CD4-positive, alpha-beta T cell (primary cell): ENCODE results near the gene SFSWAP. TPM values are rescaled to one million over a fixed set of nuclear protein-coding genes. Genes with fewer than 3 reads are reported as not detected.

Experiments
- ATAC-seq: fragments of 200-7000 bp; cut with Tn5 transposase; one replicate; pipeline ENCODE4 v1.10.0; 2022; ENCODE audit warnings: mild to moderate bottlenecking; ENCODE audit not compliant: poor library complexity
- CTCF ChIA-PET: fragments of 350-600 bp; sonication (Branson Sonifier 250); formaldehyde crosslinking; loops from one replicate; lab custom pipeline; 2021; ENCODE audit warnings: antibody characterized with exemption, inconsistent platforms; lab: Charles Lee
- POLR2A ChIA-PET: fragments of 350-600 bp; sonication (Branson Sonifier 250); formaldehyde crosslinking; loops from one replicate; lab custom pipeline; 2021; ENCODE audit warnings: antibody characterized with exemption, inconsistent platforms; lab: Charles Lee
- DNase-seq, 14 experiments: peaks; one replicate each; pipeline ENCODE4 v3.0.0-alpha.2; 2013 to 2020; ENCODE audit warnings: mixed read lengths in 2 of 14
- H3K27ac ChIP-seq, 2 donors: one replicate each; pipeline versions ENCODE4 v1.5.1 to v1.7.0; 2013; ENCODE audit warnings: low read length in 2 of 2, low read depth in 1 of 2, mild to moderate bottlenecking in 1 of 2
- H3K27me3 ChIP-seq, 2 experiments: 1 replicate in 1 of 2; 2 replicates in 1 of 2; pipeline versions ENCODE4 v1.6.1 to v1.7.0; 2013; ENCODE audit warnings: low read length in 2 of 2, control low read depth in 1 of 2, mild to moderate bottlenecking in 1 of 2, moderate library complexity in 1 of 2; ENCODE audit not compliant: insufficient read depth in 2 of 2, control insufficient read depth in 1 of 2
- H3K36me3 ChIP-seq: one replicate; pipeline ENCODE4 v1.6.1; 2013; ENCODE audit warnings: low read length, control low read depth; ENCODE audit not compliant: insufficient read depth
- H3K4me1 ChIP-seq: one replicate; pipeline ENCODE4 v1.6.1; 2013; ENCODE audit warnings: low read length, control low read depth; ENCODE audit not compliant: insufficient read depth
- H3K4me3 ChIP-seq: one replicate; pipeline ENCODE4 v1.5.1; 2013; ENCODE audit warnings: mild to moderate bottlenecking, low read length, moderate library complexity
- H3K9me3 ChIP-seq, 2 experiments: 1 replicate in 1 of 2; 2 replicates in 1 of 2; pipeline versions ENCODE4 v1.6.1 to v1.7.0; 2013; ENCODE audit warnings: low read length in 2 of 2, mild to moderate bottlenecking in 2 of 2, control low read depth in 1 of 2, moderate library complexity in 1 of 2; ENCODE audit not compliant: control insufficient read depth in 1 of 2, insufficient read depth in 1 of 2
- H3K27ac Mint-ChIP-seq: one replicate; pipeline ENCODE4 v1.8.0; 2020; ENCODE audit warnings: mixed read lengths
- H3K27me3 Mint-ChIP-seq: one replicate; pipeline ENCODE4 v1.8.0; 2021; ENCODE audit warnings: mixed read lengths
- H3K36me3 Mint-ChIP-seq: one replicate; pipeline ENCODE4 v1.8.0; 2021; ENCODE audit warnings: low read depth, mixed read lengths
- H3K4me1 Mint-ChIP-seq: one replicate; pipeline ENCODE4 v1.8.0; 2021; ENCODE audit warnings: low read depth, mixed read lengths
- H3K4me3 Mint-ChIP-seq: one replicate; pipeline ENCODE4 v1.8.0; 2020; ENCODE audit warnings: mild to moderate bottlenecking, mixed read lengths
- H3K9me3 Mint-ChIP-seq: one replicate; pipeline ENCODE4 v1.8.0; 2020; ENCODE audit warnings: mixed read lengths
- CTCF ChIP-seq: fragments of 200-600 bp; IDR thresholded peaks from one replicate; pipeline ENCODE4 v1.8.0; 2022; ENCODE audit warnings: antibody characterized with exemption, mild to moderate bottlenecking
- intact Hi-C, 2 experiments: fragments of 100-400 bp; cut with DNase I in 1 of 2; cut with micrococcal nuclease in 1 of 2; formaldehyde crosslinking; loops; one replicate each; pipeline versions ENCODE4 v1.15.1 to v1.9.0; 2023 to 2025; cut with DNase I, micrococcal nuclease
- total RNA-seq, 174 experiments: library from RNA in 2 of 174; stranded (reverse) in 2 of 174; gene quantifications; one replicate each; pipeline ENCODE4 v1.2.3 and lab custom pipeline; 2021 to 2026

The SFSWAP gene
- total RNA-seq, 2 experiments from 2014 or later, result 88.7 to 98.4 TPM

DNA sequence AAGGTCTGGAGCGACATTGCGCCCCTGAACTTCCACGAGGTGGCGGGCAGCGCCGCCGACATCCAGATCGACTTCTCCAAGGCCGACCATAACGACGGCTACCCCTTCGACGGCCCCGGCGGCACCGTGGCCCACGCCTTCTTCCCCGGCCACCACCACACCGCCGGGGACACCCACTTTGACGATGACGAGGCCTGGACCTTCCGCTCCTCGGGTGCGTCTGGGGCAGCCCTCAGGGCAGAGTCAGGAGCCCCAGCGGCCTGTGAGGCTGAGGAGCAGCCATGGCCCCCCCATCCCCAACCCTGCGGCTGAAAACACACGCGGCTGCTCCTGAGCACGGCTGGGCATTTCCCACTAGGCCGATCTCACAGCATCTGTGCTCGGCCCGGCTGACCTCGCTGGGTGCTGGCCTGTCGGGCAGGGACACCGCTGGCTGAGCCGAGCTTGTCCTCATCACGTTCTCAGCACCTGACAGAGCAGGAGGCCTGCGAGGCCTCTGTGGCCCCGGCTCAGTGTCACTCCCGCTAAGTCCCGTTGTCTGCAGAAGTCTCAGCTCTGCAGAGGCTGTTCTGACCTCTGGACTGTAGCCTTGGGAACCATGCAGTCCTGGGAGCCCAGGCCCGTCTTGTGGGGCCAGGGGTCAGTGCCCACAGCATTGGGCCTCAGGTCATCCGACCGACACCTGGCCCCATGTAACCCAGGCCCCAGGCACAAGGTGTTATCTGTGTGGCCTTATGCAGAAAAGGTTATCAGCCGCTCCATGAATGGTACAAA lies 129.9 kb downstream of the SFSWAP start:
- intact Hi-C loops, result no loop called here
- Histone ChIP-seq H3K9me3 (no peaks in the 10 kb centered on the region), H3K36me3 (no peaks in the 10 kb centered on the region), H3K4me1 (no peaks in the 10 kb centered on the region), H3K4me3 (no peak overlapping the region), H3K27ac (no peak overlapping the region), H3K27me3 (no peaks in the 10 kb centered on the region)
- POLR2A ChIA-PET, result no interaction called here
- no peak overlapping the region for H3K27ac Mint-ChIP-seq
- DNase-seq, result no peak
- no peak for TF ChIP-seq CTCF
- no peaks in the 10 kb centered on the region for H3K4me1 Mint-ChIP-seq
- no peak for ATAC-seq
- CTCF ChIA-PET, result no interaction called here
- no peaks in the 10 kb centered on the region for H3K9me3 Mint-ChIP-seq
- H3K36me3 Mint-ChIP-seq, result no peaks in the 10 kb centered on the region
- H3K4me3 Mint-ChIP-seq, result no peak overlapping the region
- no peaks in the 10 kb centered on the region for H3K27me3 Mint-ChIP-seq

- DNase-seq (no peak), ATAC-seq (no peak)
- H3K36me3 ChIP-seq, result no peaks in the 10 kb centered on the region
- no peaks in the 10 kb centered on the region for H3K27me3 ChIP-seq
- no peaks in the 10 kb centered on the region for H3K36me3 Mint-ChIP-seq
- no peaks in the 10 kb centered on the region for H3K27me3 Mint-ChIP-seq
- POLR2A ChIA-PET, result no interaction called here
- H3K4me1 Mint-ChIP-seq, result no peaks in the 10 kb centered on the region
- H3K27ac ChIP-seq, result no peak overlapping the region
- CTCF ChIA-PET, result no interaction called here
- no peak overlapping the region for H3K4me3 Mint-ChIP-seq
- no peaks in the 10 kb centered on the region for H3K9me3 Mint-ChIP-seq
- H3K9me3 ChIP-seq, result no peaks in the 10 kb centered on the region
- H3K4me1 ChIP-seq, result no peaks in the 10 kb centered on the region
- intact Hi-C loops, result no loop called here
- no peak for TF ChIP-seq CTCF
- H3K27ac Mint-ChIP-seq, result no peak overlapping the region
- no peak overlapping the region for H3K4me3 ChIP-seq
Observed at GRCh38 chr12:131841547-131841946, 130.7 kb downstream of the SFSWAP start.

DNA sequence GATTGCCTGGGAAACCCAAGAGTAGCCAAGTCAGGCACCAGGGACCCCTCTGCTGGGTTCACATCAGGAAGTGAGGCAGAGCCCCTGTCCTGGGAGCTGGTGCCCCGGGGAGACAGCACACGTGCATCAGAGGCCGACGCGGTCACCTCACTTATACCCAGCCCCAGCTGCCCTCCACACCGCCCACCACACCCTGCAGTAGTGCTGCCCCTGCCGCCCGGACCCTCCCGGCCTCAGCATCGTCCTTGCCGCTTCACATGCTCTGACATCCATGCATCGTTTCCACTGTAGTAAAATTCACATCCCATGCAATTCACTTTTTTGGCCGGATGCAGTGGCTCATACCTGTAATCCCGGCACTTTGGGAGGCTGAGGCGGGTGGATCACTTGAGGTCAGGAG lies 131.3 kb downstream of the SFSWAP start:
- Mint-ChIP-seq H3K9me3 (no peaks in the 10 kb centered on the region), H3K27me3 (no peaks in the 10 kb centered on the region), H3K4me1 (no peaks in the 10 kb centered on the region), H3K27ac (no peak overlapping the region), H3K36me3 (no peaks in the 10 kb centered on the region), H3K4me3 (no peak overlapping the region)
- no peaks in the 10 kb centered on the region for H3K4me1 ChIP-seq
- no peak for TF ChIP-seq CTCF
- intact Hi-C loops, result no loop called here
- H3K4me3 ChIP-seq, result no peak overlapping the region
- no peak overlapping the region for H3K27ac ChIP-seq
- H3K9me3 ChIP-seq, result no peaks in the 10 kb centered on the region
- H3K27me3 ChIP-seq, result no peaks in the 10 kb centered on the region
- ChIA-PET POLR2A (no interaction called here), CTCF (no interaction called here)
- DNase-seq, result no peak
- H3K36me3 ChIP-seq, result no peaks in the 10 kb centered on the region
- no peak for ATAC-seq
